Activated CD8-positive, alpha-beta memory T cell treated with anti-CD3 and anti-CD28 coated beads, Interleukin-2, amount 10 ng/mL, durations not matched to agents 7 days and 5 days (primary cell): ENCODE data around the gene CTRB2. TPM values are rescaled to one million over a fixed set of nuclear protein-coding genes. Genes with fewer than 3 reads are reported as not detected.

Source experiments
- ATAC-seq: fragments of 150-1000 bp; cut with Tn5 transposase; one replicate; pipeline ENCODE4 v1.10.0; 2021; ENCODE audit warnings: moderate library complexity
- CTCF ChIA-PET: fragments of 350-600 bp; sonication (Branson Sonifier 250); formaldehyde crosslinking; loops from one replicate; lab custom pipeline; 2021; ENCODE audit warnings: antibody characterized with exemption; lab: Charles Lee
- DNase-seq: peaks from one replicate; pipeline ENCODE4 v3.0.0-alpha.2; 2020
- H3K27ac Mint-ChIP-seq: one replicate; pipeline ENCODE4 v1.8.0; 2021; ENCODE audit warnings: mild to moderate bottlenecking, mixed read lengths
- H3K27me3 Mint-ChIP-seq: one replicate; pipeline ENCODE4 v1.8.0; 2021; ENCODE audit warnings: mixed read lengths
- H3K36me3 Mint-ChIP-seq: one replicate; pipeline ENCODE4 v1.8.0; 2021; ENCODE audit warnings: mild to moderate bottlenecking, mixed read lengths
- H3K4me1 Mint-ChIP-seq: one replicate; pipeline ENCODE4 v1.8.0; 2021; ENCODE audit warnings: mixed read lengths
- H3K4me3 Mint-ChIP-seq: one replicate; pipeline ENCODE4 v1.8.0; 2021; ENCODE audit warnings: mild to moderate bottlenecking, moderate library complexity, mixed read lengths
- H3K9me3 Mint-ChIP-seq: one replicate; pipeline ENCODE4 v1.8.0; 2022; ENCODE audit warnings: low read depth, mixed read lengths
- total RNA-seq, 2 experiments: library from RNA; stranded (reverse); gene quantifications; one replicate each; pipeline ENCODE4 v1.2.3, GENCODE V29; 2021

Gene CTRB2
- total RNA-seq, 2 experiments from 2014 or later: not detected

DNA sequence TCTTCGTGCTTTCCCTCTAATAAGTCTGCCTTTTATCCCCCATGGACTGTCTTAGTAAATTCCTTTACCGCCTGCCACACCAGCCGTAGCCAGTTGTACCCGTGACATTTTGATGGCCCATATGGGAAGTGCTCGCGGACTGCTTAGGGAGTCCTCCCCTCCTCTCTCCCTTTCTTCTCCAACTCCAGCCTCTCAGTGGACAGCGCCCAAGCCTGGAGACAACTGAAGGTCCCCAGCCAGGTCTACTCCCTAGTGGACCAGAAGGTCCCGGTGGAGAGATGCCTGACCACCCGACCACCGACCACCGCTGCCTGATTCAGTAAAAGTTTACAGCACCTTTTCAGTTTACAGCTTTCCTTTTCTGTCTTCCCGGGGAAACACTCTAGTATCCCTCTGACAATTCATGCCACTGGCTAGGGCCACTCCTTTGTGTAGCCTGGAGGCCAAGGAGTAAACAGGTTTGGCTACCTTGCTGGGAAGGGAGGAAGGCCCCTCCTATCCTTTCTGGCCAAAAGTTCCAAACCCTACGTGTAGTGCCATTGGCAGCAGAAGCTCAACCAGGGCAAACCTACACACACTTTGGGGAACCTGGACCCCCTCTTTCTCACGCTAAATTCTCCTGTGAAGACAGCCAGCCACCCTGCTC, 18.0 kb downstream of the CTRB2 start:
- no peaks in the 10 kb centered on the region for H3K9me3 Mint-ChIP-seq
- ATAC-seq (no peak), DNase-seq (no peak)
- CTCF ChIA-PET: interaction anchor here (3.7 kb wide), 1 partner anchor 10 kb away, joined by 17 read pairs; no protein-coding TSS in a partner anchor
- no peaks in the 10 kb centered on the region for H3K36me3 Mint-ChIP-seq
- H3K27ac Mint-ChIP-seq: no peak overlapping the region
- H3K27me3 Mint-ChIP-seq: peaks cover 6% of the 10 kb centered on the region
- no peaks in the 10 kb centered on the region for H3K4me1 Mint-ChIP-seq
- no peak overlapping the region for H3K4me3 Mint-ChIP-seq

DNA sequence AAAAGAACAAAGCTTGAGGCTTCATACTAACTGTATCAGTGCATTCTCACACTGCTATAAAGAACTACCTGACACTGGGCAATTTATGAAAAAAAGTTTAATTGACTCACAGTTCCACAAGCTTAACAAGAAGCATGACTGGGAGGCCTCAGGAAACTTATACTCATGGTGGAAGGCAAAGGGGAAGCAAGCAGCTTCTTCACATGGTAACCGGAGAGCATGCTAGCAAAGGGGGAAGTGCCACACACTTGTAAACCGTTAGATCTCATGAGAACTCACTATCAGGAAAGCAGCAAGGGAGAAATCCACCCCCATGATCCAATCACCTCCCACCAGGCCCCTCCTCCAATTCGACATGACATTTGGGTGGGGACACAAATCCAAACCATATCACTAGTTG, 25.3 kb downstream of the CTRB2 start:
- no peak for ATAC-seq
- Mint-ChIP-seq H3K4me1 (peaks cover 3% of the 10 kb centered on the region), H3K36me3 (no peaks in the 10 kb centered on the region), H3K27me3 (peaks cover 12% of the 10 kb centered on the region), H3K27ac (no peak overlapping the region), H3K9me3 (peaks cover 10% of the 10 kb centered on the region), H3K4me3 (no peak overlapping the region)
- CTCF ChIA-PET: interaction anchor here (3.4 kb wide), 1 partner anchor 18 kb away, joined by 13 read pairs; no protein-coding TSS in a partner anchor
- no peak for DNase-seq

DNA sequence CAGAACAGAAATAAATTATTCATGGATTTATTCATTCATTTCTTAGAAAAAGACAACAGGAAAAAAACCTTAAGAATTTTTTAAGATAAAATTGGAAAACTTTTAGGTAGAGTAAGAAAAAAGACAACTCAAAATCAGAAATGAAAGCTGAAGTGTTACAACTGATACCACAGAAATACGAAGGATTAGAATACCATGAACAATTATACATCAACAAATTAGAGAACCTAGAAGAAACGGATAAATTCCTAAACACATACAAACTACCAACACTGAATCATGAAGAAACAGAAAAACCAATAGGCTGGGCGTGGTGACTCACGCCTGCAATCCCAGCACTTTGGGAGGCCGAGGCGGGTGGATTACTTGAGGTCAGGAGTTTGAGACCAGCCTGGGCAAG, 27.8 kb downstream of the CTRB2 start:
- H3K27ac Mint-ChIP-seq: no peak overlapping the region
- peaks cover 7% of the 10 kb centered on the region for H3K36me3 Mint-ChIP-seq
- CTCF ChIA-PET: no interaction called here
- DNase-seq (no peak), ATAC-seq (no peak)
- H3K4me1 Mint-ChIP-seq: peaks cover 3% of the 10 kb centered on the region
- H3K4me3 Mint-ChIP-seq: no peak overlapping the region
- H3K27me3 Mint-ChIP-seq: peaks cover 6% of the 10 kb centered on the region
- H3K9me3 Mint-ChIP-seq: peaks cover 18% of the 10 kb centered on the region

DNA sequence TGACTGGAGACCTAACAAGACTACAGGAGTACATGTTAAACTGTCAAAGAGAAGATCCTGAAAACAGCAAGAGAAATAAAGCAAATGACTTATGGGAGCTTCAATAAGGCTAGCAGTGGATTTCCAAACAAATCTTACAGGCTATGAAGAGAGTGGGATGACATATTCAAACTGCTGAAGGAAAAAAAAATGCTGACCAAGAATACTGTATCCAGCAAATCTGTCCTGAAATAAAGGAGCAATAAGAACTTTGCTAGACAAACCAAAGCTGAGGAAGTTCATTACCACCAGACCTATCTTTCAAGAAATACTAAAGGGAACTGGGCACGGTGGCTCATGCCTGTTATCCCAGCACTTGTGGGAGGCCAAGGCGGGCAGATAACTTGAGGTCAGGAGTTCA, 30.0 kb downstream of the CTRB2 start:
- no peak overlapping the region for H3K4me3 Mint-ChIP-seq
- peaks cover 35% of the 10 kb centered on the region for H3K9me3 Mint-ChIP-seq
- CTCF ChIA-PET: no interaction called here
- peaks cover 3% of the 10 kb centered on the region for H3K4me1 Mint-ChIP-seq
- ATAC-seq: no peak
- peaks cover 16% of the 10 kb centered on the region for H3K36me3 Mint-ChIP-seq
- peaks cover 2% of the 10 kb centered on the region for H3K27me3 Mint-ChIP-seq
- no peak for DNase-seq
- no peak overlapping the region for H3K27ac Mint-ChIP-seq

DNA sequence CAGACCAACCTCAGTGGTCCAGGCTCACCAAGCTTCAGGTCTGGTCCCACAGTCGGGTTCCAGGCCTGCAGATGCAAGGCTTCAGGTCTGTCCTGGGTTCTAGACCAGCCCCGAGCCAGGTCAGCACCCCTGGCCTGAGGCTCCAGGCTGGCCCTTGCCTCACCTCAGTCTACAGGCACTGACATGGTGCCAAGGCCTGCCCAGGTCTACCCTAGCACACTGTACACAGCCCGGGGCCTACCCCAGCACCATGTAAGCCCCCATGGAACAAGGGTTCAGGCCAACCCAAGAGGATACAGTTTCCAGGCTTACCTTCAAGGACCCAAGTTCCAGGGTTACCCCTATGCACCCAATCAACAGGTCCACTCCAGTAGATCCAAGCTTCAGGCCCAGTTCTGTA, 31.9 kb downstream of the CTRB2 start:
- no peak for ATAC-seq
- no peak overlapping the region for H3K27ac Mint-ChIP-seq
- no peaks in the 10 kb centered on the region for H3K27me3 Mint-ChIP-seq
- H3K9me3 Mint-ChIP-seq: peaks cover 41% of the 10 kb centered on the region
- no peak overlapping the region for H3K4me3 Mint-ChIP-seq
- CTCF ChIA-PET: interaction anchor here (1.2 kb wide), 1 partner anchor 177 kb away, joined by 3 read pairs; the partner anchor contains the start of gene ZNRF1
- DNase-seq: no peak
- peaks cover 32% of the 10 kb centered on the region for H3K36me3 Mint-ChIP-seq
- peaks cover 3% of the 10 kb centered on the region for H3K4me1 Mint-ChIP-seq

DNA sequence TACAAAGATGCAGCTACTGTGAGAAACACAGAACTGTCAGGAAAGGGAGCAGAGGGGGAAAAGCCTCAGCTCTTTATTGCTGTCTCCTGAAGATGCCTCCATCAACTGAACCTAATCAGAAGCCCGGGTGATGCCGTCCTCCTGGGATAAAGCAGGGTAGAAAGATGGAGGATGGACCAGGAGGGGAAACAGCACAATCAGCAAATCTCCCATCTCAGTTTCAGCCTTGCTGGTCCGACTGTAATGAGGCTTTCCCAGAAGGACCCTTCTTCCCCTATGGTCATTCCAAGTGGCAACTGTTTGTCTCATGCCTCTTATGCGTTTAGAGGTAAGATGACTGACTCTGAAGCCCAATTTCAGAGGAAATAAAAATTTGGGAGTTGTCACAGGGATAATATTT, 34.4 kb downstream of the CTRB2 start:
- ATAC-seq (no peak), DNase-seq (no peak)
- no peak overlapping the region for H3K27ac Mint-ChIP-seq
- H3K27me3 Mint-ChIP-seq: no peaks in the 10 kb centered on the region
- CTCF ChIA-PET: interaction anchor here (1.5 kb wide), 1 partner anchor 30 kb away, joined by 3 read pairs; no protein-coding TSS in a partner anchor
- H3K9me3 Mint-ChIP-seq: peaks cover 54% of the 10 kb centered on the region
- H3K4me3 Mint-ChIP-seq: no peak overlapping the region
- no peaks in the 10 kb centered on the region for H3K4me1 Mint-ChIP-seq
- peaks cover 57% of the 10 kb centered on the region for H3K36me3 Mint-ChIP-seq

DNA sequence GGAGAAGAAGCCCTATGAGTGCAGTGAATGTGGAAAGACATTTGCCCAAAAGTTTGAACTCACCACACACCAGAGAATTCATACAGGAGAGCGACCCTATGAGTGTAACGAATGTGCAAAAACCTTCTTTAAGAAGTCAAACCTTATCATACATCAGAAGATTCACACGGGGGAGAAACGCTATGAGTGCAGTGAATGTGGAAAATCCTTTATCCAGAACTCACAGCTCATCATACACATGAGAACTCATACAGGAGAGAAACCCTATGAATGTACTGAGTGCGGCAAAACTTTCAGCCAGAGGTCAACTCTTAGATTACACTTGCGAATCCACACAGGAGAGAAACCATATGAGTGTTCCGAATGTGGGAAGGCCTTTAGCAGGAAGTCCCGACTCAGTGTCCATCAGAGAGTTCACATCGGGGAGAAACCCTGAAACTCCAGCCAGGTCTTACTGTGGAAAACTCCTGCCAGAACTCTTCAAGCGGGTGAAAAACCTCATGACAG, 37.0 kb downstream of the CTRB2 start:
- H3K9me3 Mint-ChIP-seq: peaks cover 51% of the 10 kb centered on the region
- no peak overlapping the region for H3K4me3 Mint-ChIP-seq
- H3K27ac Mint-ChIP-seq: no peak overlapping the region
- DNase-seq (no peak), ATAC-seq (no peak)
- CTCF ChIA-PET: interaction anchor here (0.7 kb wide), 1 partner anchor 9 kb away, joined by 3 read pairs; no protein-coding TSS in a partner anchor
- no peaks in the 10 kb centered on the region for H3K27me3 Mint-ChIP-seq
- H3K4me1 Mint-ChIP-seq: no peaks in the 10 kb centered on the region
- peaks cover 76% of the 10 kb centered on the region for H3K36me3 Mint-ChIP-seq

DNA sequence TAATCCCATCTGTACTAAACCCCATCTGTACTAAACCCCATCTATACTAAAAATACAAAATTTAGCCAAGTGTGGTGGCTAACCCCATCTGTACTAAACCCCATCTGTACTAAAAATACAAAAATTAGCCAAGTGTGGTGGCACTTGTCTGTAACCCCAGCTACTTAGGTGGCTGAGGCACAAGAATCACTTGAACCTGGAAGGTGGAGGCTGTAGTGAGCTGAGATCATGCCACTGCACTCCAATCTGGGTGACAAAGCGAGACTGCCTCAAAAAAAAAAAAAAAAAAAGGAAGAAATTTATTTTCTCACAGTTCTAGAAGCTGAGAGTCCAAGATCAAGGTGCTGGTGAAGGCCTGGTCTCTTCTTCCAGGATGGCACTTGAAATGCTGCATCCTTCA, 46.6 kb downstream of the CTRB2 start:
- Mint-ChIP-seq H3K36me3 (peaks cover 78% of the 10 kb centered on the region), H3K27ac (no peak overlapping the region), H3K27me3 (no peaks in the 10 kb centered on the region), H3K4me1 (no peaks in the 10 kb centered on the region), H3K9me3 (peaks cover 19% of the 10 kb centered on the region), H3K4me3 (no peak overlapping the region)
- DNase-seq: no peak
- ATAC-seq: no peak
- CTCF ChIA-PET: interaction anchor here (1.3 kb wide), 2 partner anchors 10 to 49 kb away, joined by 3 read pairs; no protein-coding TSS in a partner anchor

Other genes with a start within 250 kb of the CTRB2 start
- gene WDR59, start 222.0 kb downstream of the CTRB2 start, total RNA-seq: 10 to 100 TPM; 59.0 to 74.6 TPM
- 10 to 100 TPM; 16.1 to 22.5 TPM for gene ZNRF1, start 208.1 kb downstream of the CTRB2 start, total RNA-seq
- not detected for gene LDHD, start 90.4 kb downstream of the CTRB2 start, total RNA-seq
- gene ZFP1, start 58.6 kb downstream of the CTRB2 start, total RNA-seq: 10 to 100 TPM; 13.6 to 15.6 TPM
- gene CTRB1, start 11.8 kb upstream of the CTRB2 start, total RNA-seq: not detected
- under 1 TPM in 1 of 2 experiments, not detected in 1; 0.19 TPM for gene BCAR1, start 44.5 kb upstream of the CTRB2 start, total RNA-seq
- 10 to 100 TPM; 31.4 to 44.0 TPM for gene CFDP1, start 226.3 kb upstream of the CTRB2 start, total RNA-seq